H1 (cell line): ENCODE results near the gene NKTR. TPM values are rescaled to one million over a fixed set of nuclear protein-coding genes. Genes with fewer than 3 reads are reported as not detected.

Source experiments
- CTCF ChIA-PET: fragments of 300-600 bp; sonication (Branson Sonifier 250); formaldehyde crosslinking; loops from one replicate; lab custom pipeline; 2021; ENCODE audit not compliant: partially characterized antibody; lab: Charles Lee
- POLR2A ChIA-PET: fragments of 300-600 bp; sonication (Branson Sonifier 250); formaldehyde crosslinking; loops from one replicate; lab custom pipeline; 2021; ENCODE audit warnings: inconsistent platforms; ENCODE audit not compliant: partially characterized antibody; lab: Charles Lee
- DNase-seq, 2 experiments: peaks; one replicate each; pipeline versions ENCODE4 v3.0.0 to v3.0.0-alpha.2; 2010 to 2022; ENCODE audit warnings: low spot score in 2 of 2, low read depth in 1 of 2, mixed read lengths in 1 of 2
- FAIRE-seq: peaks from 2 replicates; lab custom pipeline; 2011; peaks lifted over from hg19 to GRCh38; lab: Jason Lieb, UNC
- H2AFZ ChIP-seq: 2 replicates; pipeline ENCODE4 v1.8.1; 2012; ENCODE audit warnings: low read length, inconsistent platforms
- H2AK5ac ChIP-seq: 2 replicates; pipeline ENCODE4 v1.6.1; 2013; ENCODE audit warnings: low read depth, low read length
- H2BK120ac ChIP-seq: replicated peaks from 2 replicates; pipeline ENCODE3; 2013; ENCODE audit warnings: low read depth, low read length, inconsistent platforms
- H2BK12ac ChIP-seq: 2 replicates; pipeline ENCODE4 v1.6.1; 2013; ENCODE audit warnings: low read depth, low read length
- H2BK15ac ChIP-seq: 2 replicates; pipeline ENCODE4 v1.6.1; 2013; ENCODE audit warnings: low read length
- H2BK20ac ChIP-seq: 2 replicates; pipeline ENCODE4 v1.6.1; 2013; ENCODE audit warnings: low read length
- H2BK5ac ChIP-seq: 2 replicates; pipeline ENCODE4 v1.6.1; 2013; ENCODE audit warnings: low read depth, low read length
- H3K14ac ChIP-seq: 2 replicates; pipeline ENCODE4 v1.6.1; 2013; ENCODE audit warnings: inconsistent platforms; ENCODE audit not compliant: insufficient read length
- H3K18ac ChIP-seq: 2 replicates; pipeline ENCODE4 v1.6.1; 2013; ENCODE audit warnings: low read length; ENCODE audit errors: extremely low read depth
- H3K23ac ChIP-seq: 2 replicates; pipeline ENCODE4 v1.6.1; 2013; ENCODE audit warnings: inconsistent platforms; ENCODE audit not compliant: insufficient read length
- H3K23me2 ChIP-seq: 2 replicates; pipeline ENCODE4 v1.6.1; 2013; ENCODE audit warnings: low read depth, low read length
- H3K27ac ChIP-seq: 2 replicates; pipeline ENCODE4 v1.6.1; 2011; ENCODE audit warnings: low read depth, low read length, inconsistent platforms
- H3K27me3 ChIP-seq, 4 experiments: replicated peaks in 1 of 4; 1 replicate in 1 of 4; 2 replicates in 3 of 4; pipeline versions ENCODE4 v1.6.1 to v1.8.1; 2011 to 2013; ENCODE audit warnings: low read length in 3 of 4, mild to moderate bottlenecking in 3 of 4, inconsistent platforms in 2 of 4, mixed read lengths in 2 of 4, moderate library complexity in 1 of 4; ENCODE audit not compliant: control insufficient read depth in 3 of 4, insufficient read depth in 3 of 4; ENCODE audit errors: extremely low read depth in 1 of 4
- H3K36me3 ChIP-seq, 4 experiments: 2 replicates each; pipeline versions ENCODE4 v1.6.1 to v1.8.1; 2011 to 2013; ENCODE audit warnings: mild to moderate bottlenecking in 4 of 4, low read length in 3 of 4, moderate library complexity in 2 of 4, control low read depth in 1 of 4, inconsistent platforms in 1 of 4; ENCODE audit not compliant: insufficient read depth in 4 of 4, control insufficient read depth in 2 of 4
- H3K4ac ChIP-seq: replicated peaks from 2 replicates; pipeline ENCODE3; 2013; ENCODE audit warnings: low read length, low read depth, mixed read lengths, inconsistent platforms; ENCODE audit not compliant: insufficient read length
- H3K4me1 ChIP-seq, 4 experiments: replicated peaks in 1 of 4; 1 replicate in 1 of 4; 2 replicates in 3 of 4; pipeline versions ENCODE4 v1.6.1 to v1.8.1; 2011 to 2013; ENCODE audit warnings: low read length in 3 of 4, inconsistent platforms in 2 of 4, mixed read lengths in 1 of 4; ENCODE audit not compliant: insufficient read depth in 4 of 4, control insufficient read depth in 3 of 4
- H3K4me2 ChIP-seq, 2 experiments: 2 replicates each; pipeline versions ENCODE4 v1.6.1 to v1.8.1; 2011 to 2013; ENCODE audit warnings: low read depth in 2 of 2, low read length in 2 of 2, control low read depth in 1 of 2, inconsistent platforms in 1 of 2, mild to moderate bottlenecking in 1 of 2; ENCODE audit not compliant: insufficient read depth in 1 of 2
- H3K4me3 ChIP-seq, 4 experiments: fragments of 200-600, 300-600 bp in 1 of 4; sonication (generic), shearing (Covaris generic), sonication (Bioruptor Twin) in 1 of 4; 2 replicates each; pipeline versions ENCODE4 v1.5.1 to v1.8.1; 2011 to 2016; ENCODE audit warnings: low read length in 4 of 4, low read depth in 3 of 4, control low read depth in 2 of 4, inconsistent platforms in 2 of 4, mild to moderate bottlenecking in 2 of 4, mixed read lengths in 1 of 4, moderate library complexity in 1 of 4; ENCODE audit not compliant: insufficient read depth in 2 of 4; ENCODE audit errors: extremely low read depth in 1 of 4
- H3K56ac ChIP-seq: replicated peaks from 2 replicates; pipeline ENCODE3; 2013; ENCODE audit warnings: low read depth, mild to moderate bottlenecking, mixed read lengths, low read length, inconsistent platforms; ENCODE audit not compliant: insufficient read length
- H3K79me1 ChIP-seq: 2 replicates; pipeline ENCODE4 v1.6.1; 2013; ENCODE audit warnings: low read depth, low read length, control low read depth
- H3K79me2 ChIP-seq, 2 experiments: 2 replicates each; pipeline versions ENCODE4 v1.6.1 to v1.8.1; 2012 to 2013; ENCODE audit warnings: low read length in 2 of 2, mild to moderate bottlenecking in 2 of 2, inconsistent platforms in 1 of 2; ENCODE audit not compliant: insufficient read depth in 2 of 2, control insufficient read depth in 1 of 2
- H3K9ac ChIP-seq, 4 experiments: replicated peaks in 1 of 4; 1 replicate in 1 of 4; 2 replicates in 3 of 4; pipeline versions ENCODE4 v1.6.1 to v1.8.1; 2011 to 2013; ENCODE audit warnings: low read depth in 3 of 4, low read length in 3 of 4, control low read depth in 2 of 4, mild to moderate bottlenecking in 2 of 4, moderate library complexity in 2 of 4, inconsistent platforms in 1 of 4; ENCODE audit errors: extremely low read depth in 1 of 4
- H3K9me3 ChIP-seq, 2 experiments: 2 replicates each; pipeline versions ENCODE4 v1.6.1 to v1.8.1; 2012 to 2013; ENCODE audit warnings: mild to moderate bottlenecking in 2 of 2, moderate library complexity in 2 of 2, control low read depth in 1 of 2, inconsistent platforms in 1 of 2, low read depth in 1 of 2, low read length in 1 of 2, mixed read lengths in 1 of 2; ENCODE audit not compliant: insufficient read depth in 2 of 2
- H4K20me1 ChIP-seq, 2 experiments: replicated peaks in 1 of 2; 2 replicates each; pipeline versions ENCODE3 to v1.8.1; 2011 to 2013; ENCODE audit warnings: inconsistent platforms in 2 of 2, low read length in 2 of 2, mild to moderate bottlenecking in 1 of 2; ENCODE audit not compliant: insufficient read depth in 2 of 2, control insufficient read depth in 1 of 2
- H4K5ac ChIP-seq: 2 replicates; pipeline ENCODE4 v1.6.1; 2013; ENCODE audit warnings: low read length, low read depth, mixed read lengths, inconsistent platforms; ENCODE audit not compliant: insufficient read length
- H4K8ac ChIP-seq: 2 replicates; pipeline ENCODE4 v1.8.0; 2013; ENCODE audit warnings: mild to moderate bottlenecking, moderate library complexity, low read length, inconsistent platforms; ENCODE audit not compliant: insufficient read depth; ENCODE audit errors: extremely low read depth
- H4K91ac ChIP-seq: replicated peaks from 2 replicates; pipeline ENCODE3; 2013; ENCODE audit warnings: low read length, mixed read lengths, inconsistent platforms; ENCODE audit not compliant: insufficient read length
- WGBS, 2 experiments: shearing (Covaris generic) in 1 of 2; methylation state at CpG; one replicate each; pipeline versions ENCODE4 v1.1.6 to v1.1.7; 2013 to 2015; ENCODE audit warnings: low lambda C conversion rate in 2 of 2, mixed read lengths in 2 of 2, inconsistent platforms in 1 of 2, low coverage in 1 of 2, missing lambda C conversion rate in 1 of 2; ENCODE audit not compliant: insufficient replicate concordance in 2 of 2, insufficient coverage in 1 of 2, insufficient read length in 1 of 2; ENCODE audit errors: extremely low coverage in 1 of 2, missing lambda C conversion rate in 1 of 2; 5-methylcytosine and 5-hydroxymethylcytosine counted together
- polyA plus RNA-seq, 7 experiments: library from polyadenylated mRNA; depleted of rRNA in 3 of 7; stranded (reverse) in 5 of 7; unstranded in 2 of 7; fragments of >200 nt in 5 of 7; fragments of 200-250 nt in 2 of 7; gene quantifications; 1 replicate in 5 of 7; 2 replicates in 1 of 7; 4 replicates in 1 of 7; pipeline versions ENCODE4 v1.2.1 to v1.2.3, GENCODE V29; 2011 to 2013; ENCODE audit warnings: missing spikeins in 2 of 7, mixed read lengths in 2 of 7
- total RNA-seq: library from RNA; stranded (reverse); fragmentation: NEBNext Ultra II Directional; extraction: Animal tissue kit (Norgen Biotek cat#: 25700); gene quantifications from 2 replicates; pipeline ENCODE4 v1.2.1, GENCODE V29; 2021

NKTR gene
- total and polyA plus RNA-seq, 2 of the 8 experiments (the other 6 are each of a cell fraction or from before 2014, with no cell fraction given), result 24.1 to 62.2 TPM

DNA sequence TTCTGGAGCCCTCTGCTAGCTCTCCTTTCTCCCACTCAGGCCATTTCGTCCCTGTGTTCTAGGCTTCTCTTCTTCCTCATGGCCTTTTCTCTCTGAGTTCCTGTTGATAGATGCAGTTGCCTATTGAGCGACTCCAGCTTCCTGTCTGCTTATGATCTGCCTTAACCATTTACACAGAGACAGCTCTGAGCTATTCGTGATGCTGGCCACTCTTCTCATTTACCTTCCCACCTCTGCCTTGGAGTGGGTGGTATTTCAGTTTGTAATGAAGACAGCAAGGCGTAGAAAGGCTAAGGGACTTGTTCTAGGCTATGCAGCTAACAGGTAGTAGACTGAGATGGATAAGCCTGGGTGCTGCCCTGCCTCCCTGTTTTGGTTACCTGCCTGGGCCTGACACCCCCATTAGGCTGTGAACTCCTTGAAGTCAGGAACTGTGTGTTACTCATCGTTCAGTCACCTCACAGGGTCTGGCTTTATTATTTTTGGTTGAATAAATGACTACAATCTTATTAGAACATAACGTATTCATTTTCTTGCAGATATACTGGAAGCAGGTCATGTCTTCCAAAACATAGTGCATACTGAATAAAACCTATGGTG, 40.4 kb downstream of the NKTR start:
- Histone ChIP-seq H2BK120ac (no peak overlapping the region), H3K4ac (no peak overlapping the region), H2BK20ac (no peak overlapping the region), H3K56ac (no peak overlapping the region), H4K20me1 (peaks cover 2 to 7% of the 10 kb centered on the region in 2 experiments), H3K18ac (no peak overlapping the region), H3K27ac (no peak overlapping the region), H4K91ac (no peak overlapping the region), H2BK5ac (no peak overlapping the region), H2BK15ac (no peak overlapping the region), H2AFZ (no peak overlapping the region), H3K36me3 (peaks cover 53 to 97% (median 91%) of the 10 kb centered on the region in 4 experiments), H2AK5ac (no peak overlapping the region), H4K5ac (no peak overlapping the region), H3K9ac (no peak overlapping the region), H3K9me3 (no peaks in the 10 kb centered on the region), H3K4me1 (no peaks in the 10 kb centered on the region), H3K14ac (no peak overlapping the region), H3K23ac (no peak overlapping the region), H3K27me3 (no peaks in the 10 kb centered on the region), H3K23me2 (no peaks in the 10 kb centered on the region), H4K8ac (no peak overlapping the region), H3K79me1 (no peaks in the 10 kb centered on the region; the same call in 1 of the 2 replicates), H2BK12ac (no peak overlapping the region), H3K4me2 (no peak overlapping the region), H3K4me3 (no peak overlapping the region), H3K79me2 (0 out of 4 replicates have a peak, but pooled peaks cover 4% of the 10 kb centered on the region in 2 experiments)
- POLR2A ChIA-PET, result interaction anchor here (0.7 to 2.0 kb wide), 5 partner anchors 11 to 59 kb away, joined by 3 to 8 read pairs (median 3); partner anchors contain the start of genes NKTR and SEC22C
- CTCF ChIA-PET, result interaction anchor here (0.8 to 1.7 kb wide), 3 partner anchors 10 to 190 kb away, joined by 3 to 4 read pairs (median 4); no protein-coding TSS in a partner anchor
- 84% methylated on average over 6 of the region's 6 CpGs; no CpG with 5 or more reads in 1 of the 2 experiments for WGBS, 2 experiments
- DNase-seq, result no peak
- FAIRE-seq, result no peak
